Measurements from ENCODE around the gene CEP152. TPM values are rescaled to one million over a fixed set of nuclear protein-coding genes. Genes with fewer than 3 reads are reported as not detected.

Gene CEP152
- total and polyA plus RNA-seq, 2 of the 13 experiments (the other 11 are each of a cell fraction or from before 2014, with no cell fraction given) = 1.3 to 14.7 TPM

- H3K4me2 ChIP-seq (ENCODE audit: low read depth, low read length) = no peak overlapping the region
- H3K4me3 ChIP-seq (replicated peaks in 1 of 3; ENCODE audit: insufficient read depth in 1 of 3, low read depth in 2 of 3, low read length in 3 of 3) = no peak overlapping the region
- H3K36me3 ChIP-seq (replicated peaks in 1 of 2; ENCODE audit: control insufficient read depth in 1 of 2, insufficient read depth in 2 of 2, low read length in 2 of 2) = no peaks in the 10 kb centered on the region
- H2AFZ ChIP-seq (ENCODE audit: low read length) = no peak overlapping the region
- in situ Hi-C loops (cut with HindIII; ENCODE audit: extremely low pct_ligation_motif_present, low pct_unique_long_range_greater_than_20kb) = no loop called here
- POLR2A ChIA-PET = no interaction called here
- no TSS peak for BruUV-seq (replicated peaks)
- no peaks in the 10 kb centered on the region for H3K4me1 ChIP-seq (ENCODE audit: insufficient read depth, low read length)
- H3K27me3 ChIP-seq (ENCODE audit: control insufficient read depth in 1 of 2, insufficient read depth in 2 of 2, low read length in 2 of 2) = peaks cover 0 to 5% of the 10 kb centered on the region in 2 experiments; a peak in 2 of 5 replicates
- H3K79me2 ChIP-seq (ENCODE audit: insufficient read depth, low read length) = no peaks in the 10 kb centered on the region
- FAIRE-seq (no peak), DNase-seq (ENCODE audit: low spot score) (no peak), ATAC-seq (no peak)
- no peak overlapping the region for H3K9ac ChIP-seq (ENCODE audit: insufficient read depth, low read depth, low read length)
- H4K20me1 ChIP-seq (ENCODE audit: insufficient read depth, low read length) = no peaks in the 10 kb centered on the region
- no peaks in the 10 kb centered on the region for H3K9me3 ChIP-seq (ENCODE audit: low read length)
- TF ChIP-seq ZNF563 (CRISPR knock-in tag; IDR thresholded peaks at IDR 0.05) (no peak), ZHX1 (CRISPR knock-in tag; IDR thresholded peaks at IDR 0.05; ENCODE audit: low read depth) (no peak), HNRNPLL (IDR thresholded peaks at IDR 0.05; ENCODE audit: low read depth, low read length, poor library complexity, severe bottlenecking) (no peak), ZNF75D (CRISPR knock-in tag; IDR thresholded peaks at IDR 0.05; ENCODE audit: borderline replicate concordance) (no peak), MLLT10 (CRISPR knock-in tag; IDR thresholded peaks at IDR 0.05) (no peak), ZBTB3 (CRISPR knock-in tag; IDR thresholded peaks at IDR 0.05; ENCODE audit: borderline replicate concordance, low read depth) (no peak), ZNF276 (CRISPR knock-in tag; IDR thresholded peaks at IDR 0.05; ENCODE audit: low read depth) (no peak)
- WGBS (ENCODE audit: low lambda C conversion rate) = 0% methylated on average over 1 of the region's 1 CpG
- no peak overlapping the region for H3K27ac ChIP-seq (ENCODE audit: extremely low read length, insufficient read depth, low read length)
- CTCF ChIA-PET (ENCODE audit: low intra/inter-chr PET ratio, low total read pairs) = no interaction called here
- intact Hi-C loops (cut with micrococcal nuclease; ENCODE audit: unreplicated experiment) = no loop called here
Observed at GRCh38 chr15:48823706-48824105, 12.8 kb upstream of the CEP152 start.
